HEK293 (cell line): Measurements from ENCODE around the gene CGGBP1.

Experiments used
- ZEB2 ChIP-seq: fragments of 450-650 bp; formaldehyde crosslinking; IDR thresholded peaks from 2 replicates; pipeline ENCODE4 v1.5.1; 2016; ENCODE audit warnings: missing biosample characterization, missing genetic modification characterization
- ZFP3 ChIP-seq: fragments of 450-650 bp; formaldehyde crosslinking; IDR thresholded peaks from 2 replicates; pipeline ENCODE4 v1.5.1; 2016; ENCODE audit warnings: low read depth, missing biosample characterization, missing genetic modification characterization
- ZNF777 ChIP-seq: fragments of 450-650 bp; formaldehyde crosslinking; IDR thresholded peaks from 2 replicates; pipeline ENCODE4 v1.5.1; 2017; ENCODE audit warnings: missing biosample characterization, missing genetic modification characterization, borderline replicate concordance
- TF ChIP-seq, protein P1 (sequence below): fragments of 450-650 bp; formaldehyde crosslinking; IDR thresholded peaks from 2 replicates; pipeline ENCODE4 v1.5.1; 2016; ENCODE audit warnings: missing biosample characterization, missing genetic modification characterization

DNA sequence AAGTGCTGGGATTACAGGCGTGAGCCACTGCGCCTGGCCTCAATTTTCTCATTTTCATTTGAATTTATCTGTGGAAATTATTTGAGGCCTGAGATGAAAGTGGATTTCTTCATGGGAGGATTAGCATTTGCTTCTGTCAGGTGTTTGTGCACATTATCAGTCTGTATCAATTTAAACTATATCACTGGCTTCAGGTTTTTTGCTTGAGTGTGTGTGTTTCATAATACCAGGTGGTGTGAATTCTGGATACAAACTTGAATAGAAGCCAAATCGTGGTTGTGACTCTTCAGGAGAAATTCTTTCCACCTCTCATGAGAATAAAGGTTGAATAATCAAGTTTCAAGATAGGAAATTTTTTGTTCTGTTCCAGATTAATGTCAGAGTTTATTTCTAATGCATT, 56.4 kb downstream of the CGGBP1 start:
- TF ChIP-seq ZEB2 (tag by site-specific recombination) (no peak), ZNF777 (no peak), ZFP3 (tag by site-specific recombination) (no peak)
- TF ChIP-seq, protein P1, sequence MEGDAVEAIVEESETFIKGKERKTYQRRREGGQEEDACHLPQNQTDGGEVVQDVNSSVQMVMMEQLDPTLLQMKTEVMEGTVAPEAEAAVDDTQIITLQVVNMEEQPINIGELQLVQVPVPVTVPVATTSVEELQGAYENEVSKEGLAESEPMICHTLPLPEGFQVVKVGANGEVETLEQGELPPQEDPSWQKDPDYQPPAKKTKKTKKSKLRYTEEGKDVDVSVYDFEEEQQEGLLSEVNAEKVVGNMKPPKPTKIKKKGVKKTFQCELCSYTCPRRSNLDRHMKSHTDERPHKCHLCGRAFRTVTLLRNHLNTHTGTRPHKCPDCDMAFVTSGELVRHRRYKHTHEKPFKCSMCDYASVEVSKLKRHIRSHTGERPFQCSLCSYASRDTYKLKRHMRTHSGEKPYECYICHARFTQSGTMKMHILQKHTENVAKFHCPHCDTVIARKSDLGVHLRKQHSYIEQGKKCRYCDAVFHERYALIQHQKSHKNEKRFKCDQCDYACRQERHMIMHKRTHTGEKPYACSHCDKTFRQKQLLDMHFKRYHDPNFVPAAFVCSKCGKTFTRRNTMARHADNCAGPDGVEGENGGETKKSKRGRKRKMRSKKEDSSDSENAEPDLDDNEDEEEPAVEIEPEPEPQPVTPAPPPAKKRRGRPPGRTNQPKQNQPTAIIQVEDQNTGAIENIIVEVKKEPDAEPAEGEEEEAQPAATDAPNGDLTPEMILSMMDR (tag by site-specific recombination), result no peak
